VCaP (cell line): ENCODE results near the gene ARAP2.

ENCODE experiments used
- H3K27ac ChIP-seq: fragments of 450-650 bp; 2 replicates; pipeline ENCODE4 v1.5.1; 2017
- CTCF ChIP-seq: fragments of 450-650 bp; conservative IDR thresholded peaks from 2 replicates; pipeline ENCODE4 v1.5.1; 2017; ENCODE audit warnings: mild to moderate bottlenecking, moderate library complexity

The ARAP2 gene

DNA sequence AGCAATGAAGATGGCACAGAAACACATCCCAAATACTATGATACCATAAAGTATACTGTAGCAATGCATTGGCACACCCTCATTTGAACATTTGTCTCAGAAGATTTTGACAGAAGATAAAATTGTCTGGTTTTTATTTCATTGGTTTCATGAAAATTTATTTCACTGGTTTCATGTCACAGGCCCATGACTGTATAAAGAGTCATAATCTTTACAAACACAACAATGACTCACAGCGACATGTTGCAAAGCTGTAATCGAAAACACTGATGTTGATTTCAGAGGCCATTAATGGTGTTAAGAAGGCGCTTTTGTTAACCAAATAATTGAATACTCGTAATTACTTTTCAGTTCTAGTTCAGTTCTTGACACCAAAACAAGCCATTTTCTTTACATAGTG is 29.0 kb upstream of the ARAP2 start:
- no peak overlapping the region for H3K27ac ChIP-seq
- TF ChIP-seq CTCF, result no peak

GRCh38 chr4:36269533-36270173 is 25.3 kb upstream of the ARAP2 start:
- no peak overlapping the region for H3K27ac ChIP-seq
- TF ChIP-seq CTCF, result no peak

GRCh38 chr4:36269101-36269500 is 24.8 kb upstream of the ARAP2 start:
- H3K27ac ChIP-seq, result no peak overlapping the region
- no peak for TF ChIP-seq CTCF

- no peak overlapping the region for H3K27ac ChIP-seq
- TF ChIP-seq CTCF, result no peak
Observed at GRCh38 chr4:36267486-36268268, 23.4 kb upstream of the ARAP2 start.

- no peak overlapping the region for H3K27ac ChIP-seq
- no peak for TF ChIP-seq CTCF
Observed at GRCh38 chr4:36264207-36264826, 20.0 kb upstream of the ARAP2 start.

GRCh38 chr4:36260731-36261130 is 16.4 kb upstream of the ARAP2 start:
- no peak for TF ChIP-seq CTCF
- H3K27ac ChIP-seq, result no peak overlapping the region

DNA sequence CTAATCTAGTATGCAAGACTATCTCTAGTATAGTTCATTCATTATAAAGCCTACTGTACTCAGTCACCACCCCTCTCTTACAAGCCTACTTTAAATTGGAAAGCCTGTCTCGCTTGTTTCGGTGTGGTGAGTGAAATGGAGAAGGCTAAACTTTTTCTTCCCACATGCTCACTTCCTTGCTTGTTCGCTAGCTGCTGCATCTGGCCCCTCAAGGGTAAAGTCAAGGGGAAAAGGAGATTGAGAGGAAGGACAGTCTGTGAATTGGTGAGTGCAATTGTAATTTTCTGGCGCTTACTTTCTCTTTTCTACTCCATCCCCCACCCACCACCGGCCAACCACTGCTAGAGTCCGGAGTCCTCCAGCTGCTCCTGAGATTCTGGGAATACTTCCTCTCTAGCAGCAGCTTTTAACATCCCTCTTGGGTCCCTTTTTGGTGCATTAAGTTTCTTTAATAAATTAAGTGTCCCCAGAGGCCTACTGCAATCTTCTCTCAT is 12.1 kb upstream of the ARAP2 start:
- no peak for TF ChIP-seq CTCF
- H3K27ac ChIP-seq, result no peak overlapping the region
